Endodermal cell (in vitro differentiated cells): ENCODE data around the gene CUL5. TPM values are rescaled to one million over a fixed set of nuclear protein-coding genes. Genes with fewer than 3 reads are reported as not detected.

ENCODE experiments used
- DNase-seq: peaks from one replicate; pipeline ENCODE4 v3.0.0-alpha.2; 2017
- H3K27ac ChIP-seq: 2 replicates; pipeline ENCODE4 v1.5.1; 2013; ENCODE audit warnings: mild to moderate bottlenecking, low read depth, low read length, moderate library complexity
- H3K27me3 ChIP-seq: 2 replicates; pipeline ENCODE4 v1.6.1; 2013; ENCODE audit warnings: mild to moderate bottlenecking, low read length, moderate library complexity; ENCODE audit not compliant: insufficient read depth, control insufficient read depth, poor library complexity, severe bottlenecking
- H3K36me3 ChIP-seq: 2 replicates; pipeline ENCODE4 v1.7.0; 2013; ENCODE audit warnings: mild to moderate bottlenecking, low read length, moderate library complexity; ENCODE audit not compliant: control insufficient read depth, insufficient read depth
- H3K4me1 ChIP-seq: one replicate; pipeline ENCODE4 v1.7.0; 2013; ENCODE audit warnings: low read length; ENCODE audit not compliant: control insufficient read depth, insufficient read depth
- H3K4me3 ChIP-seq: 2 replicates; pipeline ENCODE4 v1.5.1; 2013; ENCODE audit warnings: mild to moderate bottlenecking, low read length, moderate library complexity
- H3K9ac ChIP-seq: 2 replicates; pipeline ENCODE4 v1.6.1; 2013; ENCODE audit warnings: mild to moderate bottlenecking, low read length, moderate library complexity; ENCODE audit not compliant: poor library complexity, severe bottlenecking; ENCODE audit errors: extremely low read depth
- H3K9me3 ChIP-seq: 2 replicates; pipeline ENCODE4 v1.6.1; 2013; ENCODE audit warnings: mild to moderate bottlenecking, low read length, moderate library complexity; ENCODE audit not compliant: control insufficient read depth
- H3K27ac Mint-ChIP-seq: 2 replicates; pipeline ENCODE4 v1.8.0; 2020; ENCODE audit warnings: mixed read lengths
- H3K27me3 Mint-ChIP-seq: 2 replicates; pipeline ENCODE4 v1.8.0; 2021; ENCODE audit warnings: mild to moderate bottlenecking, mixed read lengths; ENCODE audit not compliant: insufficient read depth
- H3K36me3 Mint-ChIP-seq: 2 replicates; pipeline ENCODE4 v1.8.0; 2020; ENCODE audit warnings: low read depth, mixed read lengths
- H3K4me1 Mint-ChIP-seq: 2 replicates; pipeline ENCODE4 v1.8.0; 2020; ENCODE audit warnings: mixed read lengths
- H3K4me3 Mint-ChIP-seq: 2 replicates; pipeline ENCODE4 v1.8.0; 2020; ENCODE audit warnings: mild to moderate bottlenecking, moderate library complexity, mixed read lengths
- H3K9me3 Mint-ChIP-seq: 2 replicates; pipeline ENCODE4 v1.8.0; 2020; ENCODE audit warnings: mild to moderate bottlenecking, mixed read lengths
- CTCF ChIP-seq: fragments of 200-600 bp; sonication (generic); conservative IDR thresholded peaks from 2 replicates; pipeline ENCODE4 v1.5.0; 2021; ENCODE audit warnings: antibody characterized with exemption, mild to moderate bottlenecking
- WGBS, 2 experiments: methylation state at CpG; one replicate each; pipeline versions ENCODE4 v1.1.5 to v1.1.7; 2013; ENCODE audit warnings: missing lambda C conversion rate in 2 of 2, mixed read lengths in 1 of 2; ENCODE audit not compliant: insufficient coverage in 1 of 2, insufficient read length in 1 of 2; 5-methylcytosine and 5-hydroxymethylcytosine counted together
- total RNA-seq, 2 donors: library from RNA; stranded (reverse); fragmentation: NEBNext Ultra II Directional in 1 of 2; extraction: Animal tissue kit (Norgen Biotek cat#: 25700) in 1 of 2; gene quantifications; 2 replicates in 1 of 2; 3 replicates in 1 of 2; pipeline ENCODE4 v1.2.1, GENCODE V29; 2021

Gene CUL5
- total RNA-seq, 2 donors from 2014 or later: 33.8 to 40.0 TPM

GRCh38 chr11:108037211-108037610 is 28.5 kb downstream of the CUL5 start:
- Histone ChIP-seq H3K27me3 (no peaks in the 10 kb centered on the region), H3K4me1 (no peaks in the 10 kb centered on the region), H3K9me3 (no peaks in the 10 kb centered on the region), H3K9ac (no peak overlapping the region), H3K36me3 (peaks cover 42% of the 10 kb centered on the region), H3K4me3 (no peak overlapping the region), H3K27ac (no peak overlapping the region)
- Mint-ChIP-seq H3K4me3 (no peak overlapping the region), H3K36me3 (peaks cover 34% of the 10 kb centered on the region), H3K4me1 (peaks cover 5% of the 10 kb centered on the region), H3K9me3 (no peaks in the 10 kb centered on the region), H3K27ac (no peak overlapping the region), H3K27me3 (no peaks in the 10 kb centered on the region)
- DNase-seq: no peak
- 95 to 100% methylated on average over 1 to 2 of the region's 2 CpGs for WGBS, 2 experiments
- no peak for TF ChIP-seq CTCF

- Mint-ChIP-seq H3K4me1 (peaks cover 5% of the 10 kb centered on the region), H3K27me3 (no peaks in the 10 kb centered on the region), H3K27ac (no peak overlapping the region), H3K36me3 (peaks cover 33% of the 10 kb centered on the region), H3K4me3 (no peak overlapping the region), H3K9me3 (no peaks in the 10 kb centered on the region)
- H3K27me3 ChIP-seq: no peaks in the 10 kb centered on the region
- no peak for DNase-seq
- no peak for TF ChIP-seq CTCF
- H3K4me3 ChIP-seq: no peak overlapping the region
- no peak overlapping the region for H3K27ac ChIP-seq
- no peaks in the 10 kb centered on the region for H3K9me3 ChIP-seq
- H3K9ac ChIP-seq: no peak overlapping the region
- WGBS, 2 experiments: 92 to 96% methylated on average over 3 to 6 of the region's 6 CpGs
- peaks cover 42% of the 10 kb centered on the region for H3K36me3 ChIP-seq
- no peaks in the 10 kb centered on the region for H3K4me1 ChIP-seq
Observed at GRCh38 chr11:108037636-108038035, 28.9 kb downstream of the CUL5 start.

- Mint-ChIP-seq H3K27me3 (no peaks in the 10 kb centered on the region), H3K27ac (no peak overlapping the region), H3K36me3 (peaks cover 26% of the 10 kb centered on the region), H3K4me1 (no peaks in the 10 kb centered on the region), H3K4me3 (no peak overlapping the region), H3K9me3 (no peaks in the 10 kb centered on the region)
- peaks cover 53% of the 10 kb centered on the region for H3K36me3 ChIP-seq
- H3K9ac ChIP-seq: no peak overlapping the region
- H3K4me3 ChIP-seq: no peak overlapping the region
- H3K27ac ChIP-seq: no peak overlapping the region
- DNase-seq: no peak
- H3K9me3 ChIP-seq: no peaks in the 10 kb centered on the region
- H3K4me1 ChIP-seq: no peaks in the 10 kb centered on the region
- TF ChIP-seq CTCF: no peak
- no peaks in the 10 kb centered on the region for H3K27me3 ChIP-seq
- 93% methylated on average over 1 of the region's 1 CpG; no CpG with 5 or more reads in 1 of the 2 experiments for WGBS, 2 experiments
Observed at GRCh38 chr11:108048269-108048668, 39.6 kb downstream of the CUL5 start.
